Bone marrow (tissue), 2 donors: ENCODE results near the gene ATG4B.

ENCODE experiments used
- DNase-seq, 2 donors: peaks; one replicate each; lab custom pipeline; 2025; lab: John Stamatoyannopoulos, UW

The ATG4B gene

DNA sequence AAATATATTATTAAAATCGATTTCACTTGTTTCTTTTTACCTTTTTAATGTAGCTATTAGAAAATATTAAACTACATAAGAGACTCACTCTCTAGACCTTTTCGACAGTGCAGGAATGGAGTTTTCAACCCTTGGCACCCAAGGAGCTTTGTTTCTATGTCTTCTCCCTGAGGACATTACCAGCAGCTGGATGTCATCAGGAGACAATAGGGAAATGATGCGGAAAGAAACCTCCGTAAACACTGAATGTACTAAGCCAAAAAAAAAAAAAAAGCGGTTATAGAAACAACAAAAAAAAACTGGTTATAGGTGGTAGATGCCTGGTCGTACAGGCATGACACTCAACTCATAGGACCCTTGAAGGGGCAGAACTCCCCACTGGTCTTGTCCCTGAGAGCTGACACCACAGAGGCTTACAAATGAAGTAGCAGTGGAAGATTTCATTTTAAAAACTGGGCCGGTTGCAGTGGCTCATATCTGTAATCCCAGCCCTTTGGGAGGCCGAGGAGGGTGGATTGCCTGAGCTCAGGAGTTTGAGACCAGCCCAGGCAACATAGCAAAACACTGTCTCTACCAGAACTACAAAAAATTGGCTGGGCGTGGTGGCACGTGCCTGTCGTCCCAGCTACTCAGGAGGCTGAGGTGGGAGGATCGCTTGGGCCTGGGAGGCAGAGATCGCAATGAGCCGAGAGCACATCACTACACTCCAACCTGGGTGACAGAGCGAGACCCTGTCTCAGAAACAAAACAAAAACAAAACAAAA is 24.3 kb upstream of the ATG4B start:
- no peak for DNase-seq

DNA sequence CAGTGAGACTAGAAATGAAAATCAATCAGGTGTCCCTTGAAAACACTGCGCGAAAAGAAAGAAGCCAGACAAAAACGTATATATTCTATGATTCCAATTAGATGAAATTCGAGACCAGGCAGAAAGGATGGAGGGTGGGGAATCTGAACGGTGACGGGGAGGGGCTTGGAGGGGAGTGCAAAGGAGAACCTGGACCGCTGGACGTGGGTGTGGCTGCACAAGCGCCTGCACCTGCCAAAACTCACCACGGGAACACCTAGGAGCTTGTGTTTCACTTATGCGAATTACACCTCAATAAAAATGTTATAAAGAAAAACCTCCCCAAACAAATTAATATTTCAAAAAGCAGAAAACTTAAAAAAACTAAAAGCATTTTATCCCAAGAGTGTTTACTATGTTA is 22.5 kb upstream of the ATG4B start:
- no peak for DNase-seq

DNA sequence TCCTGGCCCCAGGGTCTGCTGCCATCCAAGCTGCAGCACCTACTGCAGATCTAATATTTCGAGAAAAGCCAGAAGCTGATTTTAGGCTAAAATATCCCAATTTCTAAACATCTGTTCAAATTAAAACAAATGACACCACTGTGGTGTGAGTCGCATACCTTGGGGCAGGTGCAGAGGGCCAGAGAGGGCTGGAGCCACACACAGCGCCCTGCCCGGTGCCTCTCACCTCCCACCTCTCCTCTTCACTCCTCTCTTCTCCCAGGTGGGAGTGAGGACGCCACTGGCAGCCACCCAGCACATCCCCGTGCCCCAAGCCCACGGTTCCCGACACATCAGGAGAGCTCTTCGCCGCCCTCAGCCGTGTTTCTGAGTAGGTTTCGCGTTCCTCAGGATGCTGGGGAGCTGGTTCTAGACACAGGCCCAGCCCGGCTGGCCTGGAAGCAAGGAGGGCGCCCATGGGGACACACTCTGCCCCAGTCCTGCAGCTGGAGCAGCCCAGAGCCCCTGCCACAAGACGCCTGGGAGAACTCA is 21.9 kb upstream of the ATG4B start:
- DNase-seq, result no peak

DNA sequence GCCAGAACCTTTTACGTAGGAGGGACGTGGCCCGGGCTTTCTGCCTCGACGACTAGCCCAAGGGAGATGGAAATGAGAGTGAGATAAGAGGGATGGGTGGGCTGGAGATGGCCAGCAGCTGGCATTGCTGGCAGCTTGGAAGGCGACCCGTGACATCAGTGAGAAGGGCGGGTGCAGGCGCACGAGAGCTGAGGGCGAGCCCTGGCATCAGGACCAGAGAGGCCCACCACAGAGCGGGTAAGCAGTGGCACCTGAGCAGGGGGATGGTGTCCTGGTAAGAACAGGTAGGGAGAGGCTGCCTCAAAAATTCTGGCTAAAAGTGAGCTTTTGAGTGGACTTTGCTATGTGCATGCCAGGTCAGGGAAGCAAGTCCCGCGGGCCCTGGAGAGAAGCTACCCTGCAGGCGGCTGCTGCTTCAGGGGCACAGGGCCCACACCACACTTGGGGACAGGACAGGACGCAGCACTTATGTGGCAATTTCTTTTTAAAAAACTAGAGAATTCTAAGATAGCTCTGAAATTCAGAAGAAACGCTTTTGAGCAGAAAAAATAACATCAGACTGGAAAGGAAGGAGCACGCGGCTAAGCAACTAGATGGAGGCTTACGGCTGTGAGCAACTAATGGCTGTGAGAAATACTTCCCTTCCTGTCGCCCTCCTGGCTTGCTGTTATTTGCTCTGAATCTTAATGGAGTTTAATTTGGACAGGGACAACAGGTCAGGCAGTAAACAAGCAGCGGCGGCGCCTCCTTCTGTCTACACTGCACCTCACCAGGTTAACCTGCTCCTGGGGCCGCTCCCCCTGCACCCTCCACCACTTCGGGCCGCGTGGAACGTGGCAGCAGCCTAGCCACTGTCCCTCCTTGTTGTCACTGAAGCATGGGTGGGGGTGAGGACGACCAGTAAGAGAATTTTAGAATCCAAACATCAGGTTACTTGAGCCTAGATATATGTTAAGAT is 21.0 kb upstream of the ATG4B start:
- no peak for DNase-seq

DNA sequence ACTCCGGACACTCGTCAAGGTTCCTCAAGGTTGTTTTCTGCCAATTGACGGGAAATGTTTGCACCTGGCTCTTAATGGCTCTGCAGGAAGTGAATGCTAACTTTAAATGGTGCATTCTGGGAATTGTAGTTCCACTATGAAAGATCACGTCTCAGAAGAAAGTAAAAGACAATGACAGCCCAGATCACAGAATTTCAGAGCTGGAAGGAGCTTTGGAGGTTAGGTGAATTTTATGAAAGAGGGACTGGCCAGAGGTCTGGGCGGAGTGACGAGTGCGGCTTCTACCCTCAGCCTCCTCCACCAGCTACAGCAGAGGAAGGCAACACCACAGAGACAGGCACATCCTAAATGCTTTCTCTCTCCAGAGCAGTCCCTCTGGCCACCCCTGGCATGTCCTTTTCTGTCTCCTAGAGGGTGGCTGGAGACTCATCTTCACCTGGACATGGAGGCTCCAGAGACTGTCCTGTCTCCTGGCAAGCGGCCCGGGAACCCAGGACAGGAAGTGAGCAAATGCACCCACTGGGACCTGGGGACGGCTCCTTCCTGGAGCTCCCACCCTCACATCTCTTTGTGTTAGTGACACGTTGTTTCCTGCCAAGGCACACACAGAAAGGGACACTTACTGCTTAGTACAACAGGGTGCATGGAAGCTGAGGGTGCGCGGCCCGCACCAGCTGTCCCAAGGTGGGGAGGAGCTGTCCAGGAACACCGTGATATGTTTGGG is 19.9 kb upstream of the ATG4B start:
- no peak for DNase-seq

DNA sequence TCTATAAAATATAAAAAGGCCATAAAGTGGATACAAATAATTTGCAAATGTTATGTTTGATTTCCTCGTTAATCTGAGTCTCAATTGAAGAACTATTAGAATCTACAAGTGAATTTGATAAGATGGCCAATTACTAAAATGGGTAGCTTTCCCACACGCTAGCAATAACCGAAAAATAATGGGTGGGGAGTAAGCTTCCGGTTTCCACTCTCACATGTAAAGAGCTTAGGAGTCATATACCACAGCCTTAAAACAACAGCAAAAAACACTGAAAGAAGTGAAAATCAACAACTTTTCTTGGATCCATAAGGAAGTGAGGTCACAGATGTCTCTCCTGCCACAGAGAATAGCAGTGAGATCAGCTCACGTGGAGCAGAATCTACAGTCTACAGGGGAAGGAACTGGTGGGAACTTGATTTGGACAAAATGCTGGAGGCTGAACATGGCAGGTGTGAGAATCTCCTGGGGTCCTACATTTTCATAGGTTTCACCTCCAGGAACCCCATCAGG is 19.1 kb upstream of the ATG4B start:
- no peak for DNase-seq

DNA sequence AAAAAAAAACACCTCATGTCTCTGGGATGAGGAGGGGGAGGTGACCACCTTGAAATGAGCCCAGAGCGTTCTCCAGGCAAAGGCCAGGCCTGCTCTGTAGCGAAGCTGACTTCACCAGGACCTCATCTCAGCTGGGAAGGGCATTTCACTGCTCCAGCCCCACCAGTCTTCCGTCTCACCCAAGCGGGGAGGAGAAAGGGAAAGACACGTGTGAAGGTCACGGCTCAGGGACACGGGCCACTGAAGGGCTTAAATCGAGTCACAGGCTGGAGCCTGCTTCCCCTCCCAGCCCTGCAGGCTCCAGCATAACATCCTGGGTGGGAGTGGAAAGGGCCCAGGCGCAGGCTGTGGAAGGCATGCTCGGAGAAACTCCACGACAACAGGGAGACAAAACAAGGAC is 18.7 kb upstream of the ATG4B start:
- DNase-seq, result no peak

DNA sequence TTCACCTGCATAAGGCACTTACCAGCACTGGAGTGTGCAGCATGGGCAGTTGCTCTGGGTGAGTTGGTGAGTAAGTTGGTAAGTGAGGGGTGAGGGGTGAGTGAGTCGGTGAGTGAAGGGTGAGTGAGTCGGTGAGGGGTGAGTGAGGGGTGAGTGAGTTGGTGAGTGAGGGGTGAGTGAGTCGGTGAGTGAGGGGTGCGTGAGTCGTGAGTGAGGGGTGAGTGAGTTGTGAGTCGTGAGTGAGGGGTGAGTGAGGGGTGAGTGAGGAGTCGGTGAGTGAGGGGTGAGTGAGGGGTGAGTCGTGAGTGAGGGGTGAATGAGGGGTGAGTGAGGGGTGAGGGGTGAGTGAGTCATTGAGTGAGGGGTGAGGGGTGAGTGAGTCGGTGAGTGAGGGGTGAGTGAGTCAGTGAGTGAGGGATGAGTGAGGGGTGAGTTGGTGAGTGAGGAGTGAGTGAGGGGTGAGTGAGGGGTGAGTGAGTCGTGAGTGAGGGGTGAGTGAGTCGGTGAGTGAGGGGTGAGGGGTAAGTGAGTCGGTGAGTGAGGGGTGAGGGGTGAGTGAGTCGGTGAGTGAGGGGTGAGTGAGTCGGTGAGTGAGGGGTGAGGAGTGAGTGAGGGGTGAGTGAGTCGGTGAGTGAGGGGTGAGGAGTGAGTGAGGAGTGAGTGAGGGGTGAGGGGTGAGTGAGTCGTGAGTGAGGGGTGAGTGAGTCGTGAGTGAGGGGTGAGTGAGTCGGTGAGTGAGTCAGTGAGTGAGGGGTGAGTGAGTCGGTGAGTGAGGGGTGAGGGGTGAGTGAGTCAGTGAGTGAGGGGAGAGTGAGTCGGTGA is 17.7 kb upstream of the ATG4B start:
- DNase-seq, result no peak

DNA sequence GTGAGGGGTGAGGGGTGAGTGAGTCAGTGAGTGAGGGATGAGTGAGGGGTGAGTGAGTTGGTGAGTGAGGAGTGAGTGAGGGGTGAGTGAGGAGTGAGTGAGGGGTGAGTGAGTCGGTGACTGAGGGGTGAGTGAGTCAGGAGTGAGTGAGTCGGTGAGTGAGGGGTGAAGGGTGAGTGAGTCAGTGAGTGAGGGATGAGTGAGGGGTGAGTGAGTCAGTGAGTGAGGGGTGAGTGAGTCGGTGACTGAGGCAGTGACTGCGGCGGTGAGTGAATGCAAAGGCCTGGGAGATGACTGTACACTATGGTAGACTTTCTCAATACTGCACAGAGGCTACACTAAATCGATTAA is 17.1 kb upstream of the ATG4B start:
- DNase-seq, result peak in 1 of 2 donors; percentile 37

DNA sequence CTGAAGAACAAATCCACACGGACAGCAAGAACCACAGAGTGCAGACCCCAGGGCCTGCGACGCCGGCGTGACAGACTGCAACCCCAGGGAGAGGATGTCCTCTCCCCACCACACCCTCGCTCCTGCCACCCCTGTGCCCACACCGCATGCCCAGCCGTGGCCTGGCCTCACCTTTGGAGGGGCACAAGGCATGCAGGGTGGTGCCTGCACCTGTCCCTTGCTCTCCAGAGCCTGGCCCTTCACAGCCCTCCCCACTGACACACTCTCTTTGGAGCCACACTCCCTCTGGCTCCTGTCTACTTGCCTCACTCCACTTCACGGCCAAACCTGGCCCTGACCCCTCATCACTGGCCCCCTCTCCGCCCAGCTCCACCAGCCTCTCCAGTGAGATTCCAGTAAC is 9.8 kb upstream of the ATG4B start:
- no peak for DNase-seq

DNA sequence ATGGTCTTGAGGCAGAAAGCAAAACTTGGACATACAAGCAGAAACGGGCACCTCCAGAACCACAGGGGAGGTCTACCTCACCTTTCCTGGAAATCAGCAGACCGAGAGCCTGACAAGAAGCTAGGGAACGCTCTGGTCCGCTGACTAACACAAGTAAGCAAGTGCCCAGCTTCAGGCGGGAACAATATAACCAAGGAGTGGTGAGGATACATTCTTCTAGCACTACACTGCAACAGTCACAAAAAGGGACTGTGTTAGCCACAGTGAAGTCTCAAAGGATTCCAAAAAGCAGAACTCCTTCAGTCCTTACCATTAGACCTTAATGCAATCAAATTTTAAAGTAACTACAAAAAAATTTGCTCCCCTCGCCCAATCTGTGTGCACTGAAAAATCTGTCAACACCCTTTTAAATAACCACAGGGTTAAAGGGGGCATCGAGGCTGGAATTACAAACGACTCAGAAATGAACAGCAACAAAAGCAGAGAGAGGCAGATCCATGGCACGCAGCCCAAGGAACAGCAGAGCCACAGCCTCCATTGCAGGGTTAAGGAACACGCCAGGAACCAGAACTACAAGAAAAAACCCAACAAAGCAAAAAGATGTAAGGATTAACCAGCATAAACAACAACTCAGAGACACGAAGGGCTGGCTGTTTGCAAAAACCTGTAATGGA is 7.6 kb upstream of the ATG4B start:
- DNase-seq, result no peak

DNA sequence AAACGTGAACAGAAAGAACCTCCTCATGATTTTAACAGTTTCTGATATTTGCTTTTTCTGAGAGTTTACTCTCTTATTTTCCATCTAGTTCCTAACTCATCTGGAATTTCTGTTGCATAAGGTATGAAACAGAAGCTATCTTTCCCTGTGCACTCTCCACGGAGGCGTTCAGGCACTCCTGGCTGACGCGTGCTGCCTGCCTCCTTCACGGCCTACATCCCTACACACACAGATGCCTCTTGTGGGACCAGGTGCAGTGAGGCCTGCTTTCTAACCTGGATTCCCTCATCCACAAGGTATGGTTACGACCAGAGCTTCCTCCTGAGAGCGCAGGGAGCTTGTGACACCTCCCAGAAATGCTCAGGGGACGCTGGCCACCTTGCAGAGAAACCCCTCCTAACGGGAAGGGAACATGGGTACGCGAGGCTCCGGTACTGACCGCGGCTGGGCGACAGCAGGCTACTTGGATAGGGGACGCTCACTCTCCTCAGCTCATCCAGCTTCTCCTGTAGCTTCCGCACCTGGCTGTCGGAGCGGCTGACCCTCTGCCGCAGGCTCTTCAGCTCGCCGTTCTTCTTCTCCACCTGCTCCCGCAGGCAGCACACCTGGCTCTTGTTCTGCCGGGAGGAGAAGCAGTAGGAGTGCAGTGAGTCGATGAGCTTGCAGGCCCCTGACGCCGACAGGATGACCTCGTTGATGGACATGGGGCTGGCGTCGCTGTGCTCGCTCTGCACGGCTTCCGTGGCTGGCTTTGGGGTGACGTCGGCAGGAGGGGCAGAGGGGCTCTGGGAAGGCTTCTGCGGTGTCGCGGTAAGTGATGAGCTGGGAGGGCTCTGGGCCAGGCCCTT is 4.8 kb upstream of the ATG4B start:
- no peak for DNase-seq

DNA sequence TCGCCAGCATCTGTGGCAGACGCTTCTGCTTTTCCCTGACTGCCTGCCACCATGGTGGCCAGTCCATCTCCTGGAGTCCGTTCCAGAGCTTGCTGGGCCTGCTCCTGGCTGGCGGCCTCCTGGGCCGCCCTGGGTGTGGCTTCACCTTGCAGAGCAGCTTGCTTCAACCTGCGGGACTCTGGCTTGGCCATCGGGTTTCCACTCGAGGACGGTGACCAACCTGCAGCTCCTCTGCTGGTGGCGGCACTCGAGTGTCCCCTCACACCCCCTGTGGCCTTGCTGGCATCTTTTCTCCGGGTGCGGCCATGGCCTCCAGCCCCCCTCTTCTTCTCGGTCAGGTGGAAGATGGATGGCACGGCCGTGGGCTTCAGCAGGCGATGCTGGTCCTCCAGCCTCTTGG is 3.9 kb upstream of the ATG4B start:
- no peak for DNase-seq

DNA sequence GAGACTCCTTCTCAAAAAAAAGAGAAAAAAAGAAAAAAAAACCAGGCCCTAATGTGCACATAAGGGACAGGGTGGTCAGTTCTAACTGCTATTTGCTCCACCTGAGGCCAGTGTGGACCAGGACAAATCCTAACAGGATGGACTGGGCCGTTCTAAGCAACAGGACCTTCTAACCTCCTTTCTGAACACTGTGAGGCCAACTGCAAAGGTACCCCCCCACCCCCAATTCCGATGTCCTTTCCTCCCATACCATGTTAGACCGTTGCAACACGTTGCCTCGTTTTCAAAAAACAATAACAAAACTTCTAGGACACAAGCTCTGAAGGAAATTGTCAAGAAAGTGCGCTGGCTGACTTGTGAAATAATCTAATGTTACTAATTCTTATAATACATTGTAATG is 1.7 kb upstream of the ATG4B start:
- DNase-seq, result no peak

DNA sequence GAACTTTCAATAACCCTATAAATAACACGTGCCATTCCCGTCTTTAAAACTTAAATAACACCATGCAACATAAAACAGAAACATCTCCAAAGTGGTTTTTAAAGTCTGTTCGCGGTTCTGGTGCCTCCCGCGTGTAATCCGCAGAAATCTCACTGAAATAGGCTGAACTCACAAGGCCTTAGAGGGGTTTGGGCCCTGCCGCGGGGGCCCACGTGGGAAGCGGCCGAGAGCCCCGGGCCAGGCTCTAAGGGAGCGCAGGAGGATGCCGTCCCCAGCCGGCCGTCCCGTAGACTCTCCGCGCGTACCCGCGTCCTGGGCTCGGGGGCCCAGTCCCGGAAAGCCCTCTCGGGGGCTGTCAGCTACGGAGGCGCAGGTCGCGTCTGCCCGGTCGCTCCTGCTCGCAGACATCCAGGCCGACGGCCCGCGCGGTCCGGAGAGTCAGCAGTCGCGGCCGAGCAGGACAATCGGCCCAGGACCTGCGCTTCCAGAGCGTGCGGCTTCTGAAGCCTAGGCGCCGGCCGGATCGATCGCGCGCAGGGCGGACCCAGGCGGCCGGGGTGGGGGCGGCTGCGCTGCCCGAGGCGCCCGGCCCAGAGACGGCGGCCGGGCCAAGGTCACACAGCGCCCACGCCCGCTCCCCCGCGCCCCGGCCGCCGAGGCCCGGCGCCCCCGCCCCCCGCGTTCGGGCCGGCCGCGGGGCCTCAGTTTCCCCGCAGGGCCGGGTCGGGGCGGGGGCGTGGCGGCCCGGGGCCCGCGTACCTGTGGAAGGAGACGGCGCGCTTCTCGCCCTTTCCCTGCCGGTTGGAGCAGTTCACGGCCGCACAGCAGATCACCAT is 1.1 kb upstream of the ATG4B start:
- no peak for DNase-seq

DNA sequence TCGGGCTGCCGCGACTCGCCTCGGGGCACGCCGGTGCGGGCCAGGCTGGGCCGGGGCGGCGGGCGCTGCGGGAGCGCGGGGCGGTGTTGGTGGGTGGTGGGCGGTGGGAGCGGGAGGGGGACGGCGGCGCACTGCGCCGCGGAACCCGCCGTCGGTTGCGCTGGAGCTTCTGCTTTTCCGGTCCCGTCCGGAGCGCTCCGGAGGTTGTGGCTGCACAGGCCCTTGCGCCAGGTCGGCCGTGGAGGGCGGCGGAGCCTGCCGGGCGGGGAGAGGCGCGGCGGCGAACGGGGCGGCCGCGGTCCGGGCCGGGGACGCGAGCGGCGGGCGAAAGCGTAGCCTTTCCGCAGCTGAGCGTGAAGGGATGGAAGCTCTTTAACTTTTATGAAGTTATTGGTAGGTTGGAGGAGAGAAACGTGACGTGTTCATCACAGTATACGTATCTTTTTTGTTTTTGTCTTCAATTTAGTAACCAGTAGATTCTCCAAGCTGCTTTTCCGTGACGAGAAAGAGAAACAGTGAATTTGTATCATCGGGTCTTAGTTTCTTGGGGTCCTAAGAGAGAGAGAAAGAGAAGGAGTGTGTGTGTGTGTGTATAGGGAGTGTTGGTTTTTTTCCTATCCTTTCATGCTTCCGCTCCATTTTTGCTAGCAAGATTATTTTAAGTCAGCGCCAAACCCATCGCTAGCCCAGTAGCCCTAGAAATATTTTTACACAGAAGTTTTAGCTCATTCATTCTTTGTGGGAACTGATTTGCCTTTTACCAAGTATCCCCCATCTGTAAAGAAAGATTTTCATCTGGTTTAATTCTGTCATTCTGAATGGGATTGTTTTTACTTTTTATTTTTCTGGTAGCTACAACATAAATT is 535 bp downstream of the ATG4B start:
- no peak for DNase-seq

DNA sequence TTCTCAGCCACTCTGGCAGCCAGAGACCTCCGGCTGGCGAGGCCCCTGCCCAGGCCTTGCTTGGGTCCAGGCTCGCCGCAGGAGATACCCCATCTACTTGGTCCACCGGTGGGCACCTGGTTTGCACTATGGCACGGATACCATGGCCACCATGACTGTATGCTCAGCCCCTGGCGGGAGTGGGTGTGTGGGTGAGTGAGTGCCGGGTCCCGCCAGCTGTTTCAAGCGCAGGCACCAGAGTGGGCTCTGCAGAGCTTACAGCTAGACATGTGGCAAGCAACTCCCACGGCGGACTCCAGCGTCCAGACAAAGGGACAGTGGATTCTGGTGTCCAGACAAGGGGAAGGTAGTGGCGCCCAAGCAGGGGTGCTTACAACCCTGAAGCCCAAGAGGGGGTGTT is 1.4 kb downstream of the ATG4B start:
- no peak for DNase-seq

DNA sequence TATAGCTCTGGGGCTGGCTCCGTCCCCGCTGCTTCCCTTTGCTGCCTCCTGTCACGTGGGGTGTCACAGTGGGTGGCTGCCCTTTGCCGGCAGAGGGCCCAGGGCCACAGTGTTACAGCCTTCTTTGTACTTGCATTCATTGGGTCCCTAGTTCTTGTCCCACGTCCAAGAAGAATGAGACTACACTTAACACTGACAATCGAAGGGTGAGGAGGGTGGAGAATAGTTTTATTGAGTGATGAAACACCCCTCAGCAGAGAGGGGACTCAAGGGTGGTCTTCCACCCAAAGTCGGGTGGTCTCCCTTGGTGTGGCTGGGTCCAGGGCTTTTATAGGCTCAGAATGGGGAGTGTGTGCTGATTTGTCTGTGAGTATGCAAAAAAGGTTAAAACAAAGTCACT is 1.9 kb downstream of the ATG4B start:
- no peak for DNase-seq
